ENCODE results near the gene CCDC201.
"Not testable (repeated sequence)": the region's sequence is repeated elsewhere in the genome, so short reads cannot be mapped to it uniquely, and the experiment has no call there.

GRCh38 chr7:45848734-45849133, 24.1 kb downstream of the CCDC201 start:
- not testable (repeated sequence) for TF ChIP-seq CTCF (IDR thresholded peaks at IDR 0.05; ENCODE audit: low read depth, low read length, poor library complexity, severe bottlenecking); EZH2phosphoT487 (IDR thresholded peaks at IDR 0.05; ENCODE audit: borderline replicate concordance, low read length)

All from DOHH2 (cell line).